ENCODE results near the gene NTRK3.

DNA sequence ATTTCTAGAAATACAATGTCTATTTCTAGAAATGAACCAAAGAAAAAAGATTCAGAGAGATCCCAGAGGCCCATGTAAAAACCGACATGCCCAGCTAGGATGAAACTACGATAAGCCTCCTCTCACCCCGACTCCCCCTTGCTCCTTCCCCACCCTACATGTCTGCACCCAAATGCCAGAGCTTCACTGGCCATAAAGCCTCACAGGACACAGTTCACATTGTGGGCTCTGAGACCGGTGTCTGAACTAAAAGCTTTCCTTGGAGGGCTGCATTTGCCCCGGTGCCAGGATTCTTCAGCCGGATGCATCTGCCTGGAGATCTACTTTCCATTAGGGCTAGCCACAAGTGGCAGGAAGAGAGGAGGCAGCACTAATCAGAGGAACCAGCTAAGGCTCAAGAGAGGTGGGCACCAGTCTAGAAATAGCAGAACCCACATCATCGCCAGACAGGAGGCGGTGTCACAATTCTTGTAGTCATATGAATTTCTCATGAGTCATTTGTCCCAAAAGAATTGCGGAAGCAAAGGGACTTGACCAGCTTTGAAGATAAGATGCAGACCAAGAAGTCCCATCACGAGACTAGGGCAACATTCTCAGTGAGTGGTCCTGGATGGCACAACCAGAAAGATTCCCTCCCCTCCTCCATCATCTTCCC is 353.6 kb downstream of the NTRK3 start:
- no peak for TF ChIP-seq EZH2 (IDR thresholded peaks at IDR 0.05)
- TF ChIP-seq POLR2AphosphoS5 (IDR thresholded peaks at IDR 0.05; ENCODE audit: borderline replicate concordance, low read depth, low read length) = no peak

Measured in SK-N-MC (cell line).